CD14-positive monocyte (primary cell): ENCODE results near the gene GDPD4. TPM values are rescaled to one million over a fixed set of nuclear protein-coding genes. Genes with fewer than 3 reads are reported as not detected.

ENCODE experiments used
- DNase-seq, 3 donors: peaks; one replicate each; pipeline ENCODE4 v3.0.0-alpha.2; 2011 to 2022
- H2AFZ ChIP-seq: 2 replicates; pipeline ENCODE4 v1.6.0; 2012; ENCODE audit warnings: mild to moderate bottlenecking, low read depth, low read length, inconsistent platforms; ENCODE audit not compliant: insufficient read depth, poor library complexity, severe bottlenecking
- H3K27ac ChIP-seq, 2 donors: 1 replicate in 1 of 2; 2 replicates in 1 of 2; pipeline ENCODE4 v1.5.1; 2012 to 2013; ENCODE audit warnings: low read length in 2 of 2, control low read depth in 1 of 2, inconsistent platforms in 1 of 2, low read depth in 1 of 2, mild to moderate bottlenecking in 1 of 2
- H3K27me3 ChIP-seq, 2 donors: one replicate each; pipeline versions ENCODE4 v1.6.0 to v1.6.1; 2011 to 2013; ENCODE audit warnings: low read length in 2 of 2; ENCODE audit not compliant: control insufficient read depth in 2 of 2, insufficient read depth in 2 of 2
- H3K36me3 ChIP-seq, 2 donors: replicated peaks in 1 of 2; 1 replicate in 1 of 2; 2 replicates in 1 of 2; pipeline versions ENCODE4 v1.5.1 to v1.6.1; 2012 to 2013; ENCODE audit warnings: low read length in 2 of 2, control low read depth in 1 of 2, inconsistent platforms in 1 of 2, mild to moderate bottlenecking in 1 of 2; ENCODE audit not compliant: insufficient read depth in 2 of 2, control insufficient read depth in 1 of 2
- H3K4me1 ChIP-seq, 2 donors: 1 replicate in 1 of 2; 2 replicates in 1 of 2; pipeline versions ENCODE4 v1.5.1 to v1.6.1; 2012 to 2013; ENCODE audit warnings: low read length in 2 of 2, control low read depth in 1 of 2, inconsistent platforms in 1 of 2, mild to moderate bottlenecking in 1 of 2, moderate library complexity in 1 of 2; ENCODE audit not compliant: insufficient read depth in 2 of 2, control insufficient read depth in 1 of 2
- H3K4me2 ChIP-seq: replicated peaks from 2 replicates; pipeline ENCODE3; 2012; ENCODE audit warnings: low read length, moderate library complexity, mild to moderate bottlenecking; ENCODE audit not compliant: poor library complexity, severe bottlenecking; ENCODE audit errors: extremely low read depth
- H3K4me3 ChIP-seq, 3 experiments: fragments of 200-600 bp in 1 of 3; sonication (generic) in 1 of 3; replicated peaks in 1 of 3; 1 replicate in 2 of 3; 2 replicates in 1 of 3; pipeline ENCODE4 v1.5.1; 2011 to 2013; ENCODE audit warnings: low read length in 3 of 3, mild to moderate bottlenecking in 3 of 3, control low read depth in 2 of 3, low read depth in 2 of 3, inconsistent platforms in 1 of 3, moderate library complexity in 1 of 3
- H3K79me2 ChIP-seq: 2 replicates; pipeline ENCODE4 v1.6.0; 2012; ENCODE audit warnings: mild to moderate bottlenecking, control low read depth, inconsistent platforms, low read length, moderate library complexity; ENCODE audit not compliant: insufficient read depth
- H3K9ac ChIP-seq: 2 replicates; pipeline ENCODE4 v1.6.0; 2017; ENCODE audit warnings: low read length, mild to moderate bottlenecking; ENCODE audit not compliant: insufficient read depth, poor library complexity, severe bottlenecking
- H3K9me3 ChIP-seq, 2 donors: replicated peaks in 1 of 2; 1 replicate in 1 of 2; 2 replicates in 1 of 2; pipeline versions ENCODE4 v1.5.1 to v1.6.1; 2012 to 2013; ENCODE audit warnings: low read length in 2 of 2, control low read depth in 1 of 2; ENCODE audit not compliant: control insufficient read depth in 1 of 2, insufficient read depth in 1 of 2
- H4K20me1 ChIP-seq: 2 replicates; pipeline ENCODE4 v1.6.0; 2012; ENCODE audit warnings: mild to moderate bottlenecking, low read length, control low read depth, moderate library complexity; ENCODE audit not compliant: insufficient read depth
- H3K27ac Mint-ChIP-seq, 7 donors: one replicate each; pipeline ENCODE4 v1.8.0; 2020; ENCODE audit warnings: mild to moderate bottlenecking in 7 of 7, mixed read lengths in 7 of 7, moderate library complexity in 6 of 7, inconsistent platforms in 2 of 7
- H3K27me3 Mint-ChIP-seq, 3 donors: one replicate each; pipeline ENCODE4 v1.8.0; 2021 to 2022; ENCODE audit warnings: low read depth in 3 of 3, mild to moderate bottlenecking in 3 of 3, mixed read lengths in 3 of 3, moderate library complexity in 3 of 3, inconsistent platforms in 1 of 3
- H3K36me3 Mint-ChIP-seq, 2 donors: one replicate each; pipeline ENCODE4 v1.8.0; 2020; ENCODE audit warnings: mixed read lengths in 2 of 2, inconsistent platforms in 1 of 2, mild to moderate bottlenecking in 1 of 2
- H3K4me1 Mint-ChIP-seq: one replicate; pipeline ENCODE4 v1.8.0; 2020; ENCODE audit warnings: mild to moderate bottlenecking, mixed read lengths
- H3K4me3 Mint-ChIP-seq, 2 donors: one replicate each; pipeline ENCODE4 v1.8.0; 2020; ENCODE audit warnings: mild to moderate bottlenecking in 2 of 2, mixed read lengths in 2 of 2, moderate library complexity in 1 of 2
- H3K9me3 Mint-ChIP-seq, 7 donors: one replicate each; pipeline ENCODE4 v1.8.0; 2020 to 2022; ENCODE audit warnings: mixed read lengths in 7 of 7, mild to moderate bottlenecking in 6 of 7, moderate library complexity in 6 of 7, inconsistent platforms in 2 of 7
- CTCF ChIP-seq: fragments of 200-600 bp; IDR thresholded peaks from one replicate; pipeline ENCODE4 v1.8.0; 2022; ENCODE audit warnings: antibody characterized with exemption, mild to moderate bottlenecking
- WGBS: methylation state at CpG from one replicate; pipeline ENCODE4 v1.1.5; 2013; ENCODE audit warnings: missing lambda C conversion rate; ENCODE audit not compliant: insufficient coverage; 5-methylcytosine and 5-hydroxymethylcytosine counted together
- intact Hi-C, 2 donors: fragments of 100-400 bp; cut with micrococcal nuclease; formaldehyde crosslinking; loops; one replicate each; pipeline versions ENCODE4 v1.15.0 to v1.15.1; 2023
- polyA plus RNA-seq, 3 donors: library from polyadenylated mRNA; depleted of rRNA in 1 of 3; unstranded in 2 of 3; stranded (reverse) in 1 of 3; fragments of 300-500 nt in 2 of 3; fragments of >200 nt in 1 of 3; fragmentation: Illumina TruSeq in 2 of 3; gene quantifications; 1 replicate in 2 of 3; 2 replicates in 1 of 3; pipeline ENCODE4 v1.2.3, GENCODE V29; 2012 to 2021

Gene GDPD4
- polyA plus RNA-seq, 3 donors, result not detected

DNA sequence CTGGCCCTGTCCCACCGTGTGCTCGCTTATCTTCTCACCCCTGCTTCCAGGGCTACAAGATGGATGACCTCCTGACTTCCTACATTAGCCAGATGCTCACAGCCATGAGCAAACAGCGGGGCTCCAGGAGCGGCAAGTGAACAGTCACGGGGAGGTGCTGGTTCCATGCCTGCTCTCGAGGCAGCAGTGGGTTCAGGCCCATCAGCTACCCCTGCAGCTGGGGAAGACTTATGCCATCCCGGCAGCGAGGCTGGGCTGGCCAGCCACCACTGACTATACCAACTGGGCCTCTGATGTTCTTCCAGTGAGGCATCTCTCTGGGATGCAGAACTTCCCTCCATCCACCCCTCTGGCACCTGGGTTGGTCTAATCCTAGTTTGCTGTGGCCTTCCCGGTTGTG lies 86.9 kb downstream of the GDPD4 start:
- peaks cover 0 to 4% (median 0%) of the 10 kb centered on the region in 7 donors for H3K9me3 Mint-ChIP-seq
- H3K4me1 Mint-ChIP-seq, result peaks cover 3% of the 10 kb centered on the region
- Histone ChIP-seq H3K9me3 (no peaks in the 10 kb centered on the region), H3K27ac (no peak overlapping the region), H3K4me1 (no peaks in the 10 kb centered on the region), H3K36me3 (peaks cover 5 to 7% of the 10 kb centered on the region in 2 donors), H3K4me3 (no peak overlapping the region), H3K27me3 (no peaks in the 10 kb centered on the region), H3K9ac (no peak overlapping the region), H3K4me2 (no peak overlapping the region), H2AFZ (no peak overlapping the region), H3K79me2 (no peaks in the 10 kb centered on the region), H4K20me1 (no peaks in the 10 kb centered on the region)
- 90% methylated on average over 9 of the region's 9 CpGs for WGBS
- DNase-seq, result no peak
- H3K27ac Mint-ChIP-seq, result no peak overlapping the region
- H3K27me3 Mint-ChIP-seq, result peaks cover 0 to 3% (median 2%) of the 10 kb centered on the region in 3 donors
- no peak overlapping the region for H3K4me3 Mint-ChIP-seq
- H3K36me3 Mint-ChIP-seq, result peaks cover 16 to 23% of the 10 kb centered on the region in 2 donors
- TF ChIP-seq CTCF, result no peak
- intact Hi-C loops, result no loop called here

- no peak overlapping the region for H2AFZ ChIP-seq
- H3K79me2 ChIP-seq, result no peaks in the 10 kb centered on the region
- no peaks in the 10 kb centered on the region for H3K9me3 ChIP-seq
- H3K4me3 Mint-ChIP-seq, result no peak overlapping the region
- intact Hi-C loops, result no loop called here
- H3K27ac Mint-ChIP-seq, result peak overlapping the region in 1 of 7 donors; percentile 13
- H3K9me3 Mint-ChIP-seq, result no peaks in the 10 kb centered on the region
- H3K4me3 ChIP-seq, result no peak overlapping the region
- no peak overlapping the region for H3K27ac ChIP-seq
- no peaks in the 10 kb centered on the region for H4K20me1 ChIP-seq
- no peak overlapping the region for H3K4me2 ChIP-seq
- no peaks in the 10 kb centered on the region for H3K4me1 ChIP-seq
- H3K27me3 Mint-ChIP-seq, result peaks cover 0 to 3% (median 2%) of the 10 kb centered on the region in 3 donors
- DNase-seq, result no peak
- 85% methylated on average over 13 of the region's 18 CpGs for WGBS
- H3K27me3 ChIP-seq, result no peaks in the 10 kb centered on the region
- TF ChIP-seq CTCF, result no peak
- peaks cover 16 to 23% of the 10 kb centered on the region in 2 donors for H3K36me3 Mint-ChIP-seq
- peaks cover 5 to 7% of the 10 kb centered on the region in 2 donors for H3K36me3 ChIP-seq
- H3K4me1 Mint-ChIP-seq, result peaks cover 3% of the 10 kb centered on the region
- H3K9ac ChIP-seq, result no peak overlapping the region
Measured at GRCh38 chr11:77213589-77214428, 87.7 kb downstream of the GDPD4 start.
